NAMALWA (cell line): ENCODE results near the gene POGZ.

ENCODE experiments used
- DNase-seq: peaks from one replicate; pipeline ENCODE4 v3.0.0-alpha.2; 2015; ENCODE audit warnings: low spot score

The POGZ gene

GRCh38 chr1:151459331-151460046, at the start of gene POGZ:
Gene POGZ (minus strand): TSS chr1:151459494. CDS start chr1:151442204, 17,290 bp downstream.
- DNase-seq, result peak; percentile 97

GRCh38 chr1:151508833-151509232, 49.5 kb upstream of the POGZ start:
- DNase-seq, result no peak

GRCh38 chr1:151504759-151505158, 45.5 kb upstream of the POGZ start:
- DNase-seq, result no peak

- DNase-seq, result no peak
Measured at GRCh38 chr1:151504252-151504651, 45.0 kb upstream of the POGZ start.

GRCh38 chr1:151502859-151503780, 43.8 kb upstream of the POGZ start:
- no peak for DNase-seq

- DNase-seq, result no peak
Measured at GRCh38 chr1:151502035-151502700, 42.9 kb upstream of the POGZ start.

GRCh38 chr1:151501474-151501873, 42.2 kb upstream of the POGZ start:
- DNase-seq, result no peak

GRCh38 chr1:151499930-151500329, 40.6 kb upstream of the POGZ start:
- no peak for DNase-seq

GRCh38 chr1:151499365-151499764, 40.1 kb upstream of the POGZ start:
- DNase-seq, result no peak

GRCh38 chr1:151495316-151495715, 36.0 kb upstream of the POGZ start:
- no peak for DNase-seq

- no peak for DNase-seq
Measured at GRCh38 chr1:151494741-151495281, 35.5 kb upstream of the POGZ start.

- DNase-seq, result no peak
Measured at GRCh38 chr1:151493042-151493441, 33.7 kb upstream of the POGZ start.

- DNase-seq, result no peak
Measured at GRCh38 chr1:151492120-151492519, 32.8 kb upstream of the POGZ start.

- DNase-seq, result no peak
Measured at GRCh38 chr1:151491641-151492040, 32.3 kb upstream of the POGZ start.

GRCh38 chr1:151486557-151486956, 27.3 kb upstream of the POGZ start:
- no peak for DNase-seq

- no peak for DNase-seq
Measured at GRCh38 chr1:151485685-151486255, 26.5 kb upstream of the POGZ start.

GRCh38 chr1:151482017-151482416, 22.7 kb upstream of the POGZ start:
- no peak for DNase-seq

- DNase-seq, result no peak
Measured at GRCh38 chr1:151479462-151479861, 20.2 kb upstream of the POGZ start.

GRCh38 chr1:151478923-151479322, 19.6 kb upstream of the POGZ start:
- no peak for DNase-seq

GRCh38 chr1:151478140-151478812, 19.0 kb upstream of the POGZ start:
- no peak for DNase-seq

GRCh38 chr1:151477066-151477465, 17.8 kb upstream of the POGZ start:
- DNase-seq, result no peak
